Spleen (tissue), 11 donors: ENCODE measurements around the gene ALG11. TPM values are rescaled to one million over a fixed set of nuclear protein-coding genes. Genes with fewer than 3 reads are reported as not detected.

ENCODE experiments used
- DNase-seq: peaks from one replicate; pipeline ENCODE4 v3.0.0-alpha.2; 2020
- H3K27ac ChIP-seq, 8 donors: fragments of 200-600 bp; sonication (generic) in 7 of 8; 1 replicate in 4 of 8; 2 replicates in 4 of 8; pipeline versions ENCODE4 v1.5.0 to v1.8.0; 2016 to 2021; ENCODE audit warnings: inconsistent platforms in 4 of 8, mild to moderate bottlenecking in 4 of 8, moderate library complexity in 1 of 8
- H3K27me3 ChIP-seq, 7 donors: fragments of 200-600 bp; sonication (generic) in 6 of 7; replicated peaks in 1 of 7; 1 replicate in 4 of 7; 2 replicates in 3 of 7; pipeline versions ENCODE4 v1.5.0 to v1.8.0; 2016 to 2021; ENCODE audit warnings: inconsistent platforms in 3 of 7, mild to moderate bottlenecking in 1 of 7
- H3K36me3 ChIP-seq, 6 donors: fragments of 200-600 bp; sonication (generic) in 5 of 6; 1 replicate in 4 of 6; 2 replicates in 2 of 6; pipeline versions ENCODE4 v1.5.0 to v1.8.0; 2016 to 2021; ENCODE audit warnings: inconsistent platforms in 2 of 6
- H3K4me1 ChIP-seq, 6 donors: fragments of 200-600 bp; sonication (generic) in 5 of 6; 1 replicate in 3 of 6; 2 replicates in 3 of 6; pipeline versions ENCODE4 v1.5.0 to v1.8.0; 2016 to 2021; ENCODE audit warnings: inconsistent platforms in 3 of 6
- H3K4me3 ChIP-seq, 8 donors: fragments of 200-600 bp; sonication (generic) in 7 of 8; 1 replicate in 4 of 8; 2 replicates in 4 of 8; pipeline versions ENCODE4 v1.5.0 to v1.8.0; 2016 to 2021; ENCODE audit warnings: inconsistent platforms in 4 of 8, mild to moderate bottlenecking in 4 of 8, moderate library complexity in 2 of 8
- H3K9me3 ChIP-seq, 8 donors: fragments of 200-600 bp; sonication (generic) in 7 of 8; 1 replicate in 4 of 8; 2 replicates in 4 of 8; pipeline versions ENCODE4 v1.5.0 to v1.8.0; 2016 to 2021; ENCODE audit warnings: inconsistent platforms in 4 of 8
- POLR2A ChIP-seq, 3 donors: fragments of 450-650 bp; IDR thresholded peaks; one replicate each; pipeline ENCODE4 v1.5.1; 2017; ENCODE audit warnings: antibody characterized with exemption in 3 of 3, mild to moderate bottlenecking in 1 of 3
- POLR2AphosphoS5 ChIP-seq, 3 donors: sonication (generic); formaldehyde crosslinking; IDR thresholded peaks; one replicate each; pipeline ENCODE4 v1.5.1; 2017; ENCODE audit warnings: antibody characterized with exemption in 3 of 3
- WGBS, 5 donors: extraction: QIAGEN DNeasy Blood & Tissue Kit in 3 of 5; methylation state at CpG; one replicate each; pipeline versions ENCODE4 v1.1.5 to v1.1.7; 2013 to 2018; 5-methylcytosine and 5-hydroxymethylcytosine counted together
- intact Hi-C: fragments of 100-400 bp; cut with DNase I; formaldehyde crosslinking; loops from one replicate; pipeline ENCODE4 v1.15.0; 2023; ENCODE audit warnings: low total_unique reads
- polyA plus RNA-seq, 3 donors: library from polyadenylated mRNA; stranded (reverse); fragments of 200-250 nt; gene quantifications; one replicate each; pipeline ENCODE4 v1.2.1, GENCODE V29; 2013
- total RNA-seq, 7 donors: library from RNA; depleted of rRNA in 3 of 7; stranded (reverse); fragments of >200 nt in 3 of 7; fragmentation: NEBNext Ultra II Directional in 4 of 7; extraction: Animal tissue kit (Norgen Biotek cat#: 25700) in 4 of 7; gene quantifications; one replicate each; pipeline versions ENCODE4 v1.1.0 to v1.2.1, GENCODE V29; 2016 to 2021
- TF ChIP-seq, protein P1 (sequence below), 11 experiments: fragments of 200-600 bp in 7 of 11; fragments of 450-650 bp in 4 of 11; sonication (generic) in 4 of 11; IDR thresholded peaks in 8 of 11; conservative IDR thresholded peaks in 3 of 11; 1 replicate in 7 of 11; 2 replicates in 4 of 11; pipeline versions ENCODE4 v1.4.0 to v1.8.0; 2016 to 2021; ENCODE audit warnings: antibody characterized with exemption in 11 of 11, inconsistent platforms in 4 of 11, mild to moderate bottlenecking in 1 of 11
- donor health status: healthy with polysubstance abuse.
- donor health status: DM: no; HTN: no; CAD: no; lungs with moderate emphysema.
- donor health status: DM: no; HTN: no; CAD: no.
- donor health status: Bipolar disorder and iron deficiency.
- donor health status: healthy.
- donor health status: DM: no; HTN: no; CAD: no.
- donor health status: DM: yes; HTN: yes; CAD: no.

ALG11 gene
- total and polyA plus RNA-seq, 10 donors, result 3.0 to 32.2 (median 27.6) TPM

DNA sequence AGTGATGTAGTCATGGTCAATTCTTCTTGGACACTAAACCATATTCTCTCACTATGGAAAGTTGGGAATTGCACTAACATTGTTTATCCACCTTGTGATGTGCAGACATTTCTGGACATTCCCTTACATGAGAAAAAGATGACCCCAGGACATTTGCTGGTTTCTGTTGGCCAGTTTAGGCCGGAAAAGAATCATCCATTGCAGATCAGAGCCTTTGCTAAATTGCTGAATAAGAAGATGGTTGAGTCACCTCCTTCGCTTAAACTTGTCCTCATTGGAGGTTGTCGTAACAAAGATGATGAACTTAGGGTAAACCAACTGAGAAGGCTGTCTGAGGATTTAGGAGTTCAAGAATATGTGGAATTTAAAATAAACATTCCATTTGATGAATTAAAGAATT lies 12.3 kb downstream of the ALG11 start, which contains the start of gene UTP14C:
Gene UTP14C (plus strand): TSS at position 211 of the 400 bp plus-strand sequence. CDS start 4,114 bp downstream, outside the sequence.
- peaks cover 0 to 4% (median 0%) of the 10 kb centered on the region in 6 donors for H3K4me1 ChIP-seq
- H3K27me3 ChIP-seq, result no peaks in the 10 kb centered on the region
- no peaks in the 10 kb centered on the region for H3K9me3 ChIP-seq
- intact Hi-C loops, result no loop called here
- 96 to 98% (median 97%) methylated on average over 3 of the region's 3 CpGs for whole genome bisulfite sequencing, 5 donors
- H3K36me3 ChIP-seq, result peaks cover 0 to 100% (median 47%) of the 10 kb centered on the region in 6 donors
- no peak within 1 kb of the TSS for H3K27ac ChIP-seq
- no peak within 1 kb of the TSS for H3K4me3 ChIP-seq
- DNase-seq, result no peak
- TF ChIP-seq POLR2A (IDR thresholded peaks at IDR 0.05), result no peak
- no peak for TF ChIP-seq POLR2AphosphoS5 (IDR thresholded peaks at IDR 0.05)
- TF ChIP-seq, protein P1, sequence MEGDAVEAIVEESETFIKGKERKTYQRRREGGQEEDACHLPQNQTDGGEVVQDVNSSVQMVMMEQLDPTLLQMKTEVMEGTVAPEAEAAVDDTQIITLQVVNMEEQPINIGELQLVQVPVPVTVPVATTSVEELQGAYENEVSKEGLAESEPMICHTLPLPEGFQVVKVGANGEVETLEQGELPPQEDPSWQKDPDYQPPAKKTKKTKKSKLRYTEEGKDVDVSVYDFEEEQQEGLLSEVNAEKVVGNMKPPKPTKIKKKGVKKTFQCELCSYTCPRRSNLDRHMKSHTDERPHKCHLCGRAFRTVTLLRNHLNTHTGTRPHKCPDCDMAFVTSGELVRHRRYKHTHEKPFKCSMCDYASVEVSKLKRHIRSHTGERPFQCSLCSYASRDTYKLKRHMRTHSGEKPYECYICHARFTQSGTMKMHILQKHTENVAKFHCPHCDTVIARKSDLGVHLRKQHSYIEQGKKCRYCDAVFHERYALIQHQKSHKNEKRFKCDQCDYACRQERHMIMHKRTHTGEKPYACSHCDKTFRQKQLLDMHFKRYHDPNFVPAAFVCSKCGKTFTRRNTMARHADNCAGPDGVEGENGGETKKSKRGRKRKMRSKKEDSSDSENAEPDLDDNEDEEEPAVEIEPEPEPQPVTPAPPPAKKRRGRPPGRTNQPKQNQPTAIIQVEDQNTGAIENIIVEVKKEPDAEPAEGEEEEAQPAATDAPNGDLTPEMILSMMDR (IDR thresholded peaks at IDR 0.05 in 8 of 11, conservative IDR thresholded peaks at IDR 0.05 in 3 of 11), result no peak

DNA sequence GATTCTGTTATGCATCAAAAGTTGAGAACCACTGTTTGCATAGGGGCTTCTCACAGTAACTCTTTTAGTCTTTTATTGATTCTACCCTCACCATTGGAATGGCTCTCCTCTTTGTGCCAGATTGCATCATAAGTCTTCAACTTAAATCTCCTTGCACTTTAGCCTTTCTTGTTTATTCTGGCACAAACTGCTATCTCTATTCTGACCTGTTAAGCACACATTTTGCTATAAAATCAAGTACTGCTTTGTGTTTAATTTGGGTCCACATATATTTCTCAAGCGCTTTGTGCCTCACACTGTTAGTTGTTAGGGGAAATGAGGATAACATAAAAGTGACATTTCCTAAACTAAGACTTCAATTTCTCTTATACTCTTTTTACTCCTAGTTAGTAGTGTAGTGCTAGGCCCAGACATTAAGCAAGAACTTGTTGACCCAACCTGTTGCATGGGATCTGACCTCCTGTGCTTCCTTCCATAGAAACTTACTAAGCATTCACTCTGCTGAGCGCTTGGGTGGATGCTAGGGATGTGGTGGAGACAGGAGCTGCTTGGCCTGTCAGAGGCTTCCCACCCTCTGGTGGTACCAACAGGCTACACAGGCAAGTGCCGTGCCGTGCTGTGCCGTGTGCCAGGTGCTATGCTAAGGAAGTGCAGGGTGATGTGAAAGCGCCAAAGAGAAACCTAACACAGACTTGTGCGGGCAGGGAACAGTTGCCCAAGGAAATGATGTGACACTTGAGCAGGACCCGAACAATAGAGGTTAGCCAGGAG lies 13.5 kb downstream of the ALG11 start:
- H3K27me3 ChIP-seq, result no peaks in the 10 kb centered on the region
- no peak overlapping the region for H3K4me3 ChIP-seq
- intact Hi-C loops, result no loop called here
- no peaks in the 10 kb centered on the region for H3K9me3 ChIP-seq
- H3K4me1 ChIP-seq, result no peaks in the 10 kb centered on the region
- TF ChIP-seq POLR2A (IDR thresholded peaks at IDR 0.05) (no peak), POLR2AphosphoS5 (IDR thresholded peaks at IDR 0.05) (no peak)
- TF ChIP-seq, protein P1 (IDR thresholded peaks at IDR 0.05 in 8 of 11, conservative IDR thresholded peaks at IDR 0.05 in 3 of 11), result no peak
- no peak for DNase-seq
- WGBS, 5 donors, result 97 to 99% (median 98%) methylated on average over 8 of the region's 8 CpGs
- H3K36me3 ChIP-seq, result peaks cover 0 to 97% (median 40%) of the 10 kb centered on the region in 6 donors
- H3K27ac ChIP-seq, result no peak overlapping the region

DNA sequence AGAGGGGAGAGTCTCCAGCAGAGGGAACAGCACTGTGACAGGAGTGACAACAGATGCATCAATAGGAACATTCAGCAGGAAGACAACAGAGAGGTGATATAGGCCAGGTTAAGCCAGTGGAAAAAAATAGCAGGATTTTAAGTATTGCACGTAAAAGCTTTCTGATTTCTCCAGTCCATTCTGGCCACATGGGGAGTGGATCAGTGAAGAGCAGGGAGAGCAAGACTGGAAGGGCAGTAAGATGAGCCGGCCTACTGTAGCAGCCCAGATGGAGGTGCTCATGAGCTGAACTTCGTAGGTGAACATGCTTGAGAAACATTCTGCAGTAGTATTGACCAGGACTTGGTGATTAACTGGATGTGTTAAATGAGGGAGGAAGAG lies 14.0 kb downstream of the ALG11 start:
- no peak for DNase-seq
- intact Hi-C loops, result no loop called here
- no peak for TF ChIP-seq POLR2A (IDR thresholded peaks at IDR 0.05)
- TF ChIP-seq, protein P1 (IDR thresholded peaks at IDR 0.05 in 8 of 11, conservative IDR thresholded peaks at IDR 0.05 in 3 of 11), result no peak
- TF ChIP-seq POLR2AphosphoS5 (IDR thresholded peaks at IDR 0.05), result no peak

DNA sequence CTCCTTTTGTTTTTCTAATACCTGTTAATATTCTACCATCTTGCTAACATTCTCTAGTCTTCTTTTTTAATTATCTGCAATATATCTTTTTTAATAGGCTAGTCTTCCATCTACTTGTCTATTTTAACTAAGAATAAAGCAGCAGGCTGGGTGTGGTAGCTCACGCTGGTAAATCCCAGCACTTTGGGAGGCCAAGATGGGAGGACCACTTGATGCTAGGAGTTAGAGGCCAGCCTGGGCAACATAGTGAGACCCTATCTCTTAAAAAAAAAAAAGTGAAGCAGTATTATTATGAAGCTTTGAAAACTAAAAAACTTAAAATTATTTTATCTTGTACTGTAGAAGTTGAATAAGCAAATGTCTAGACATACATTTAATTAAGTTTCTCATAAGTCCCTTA lies 15.6 kb downstream of the ALG11 start:
- Histone ChIP-seq H3K9me3 (no peaks in the 10 kb centered on the region), H3K27me3 (no peaks in the 10 kb centered on the region), H3K4me3 (no peak overlapping the region), H3K36me3 (peaks cover 0 to 77% (median 31%) of the 10 kb centered on the region in 6 donors), H3K4me1 (no peaks in the 10 kb centered on the region), H3K27ac (no peak overlapping the region)
- 93 to 100% (median 97%) methylated on average over 1 of the region's 1 CpG for WGBS, 5 donors
- no peak for DNase-seq
- TF ChIP-seq, protein P1 (IDR thresholded peaks at IDR 0.05 in 8 of 11, conservative IDR thresholded peaks at IDR 0.05 in 3 of 11), result no peak
- no peak for TF ChIP-seq POLR2A (IDR thresholded peaks at IDR 0.05)
- TF ChIP-seq POLR2AphosphoS5 (IDR thresholded peaks at IDR 0.05), result no peak
- intact Hi-C loops, result no loop called here

More for the DNA sequence above, 14.0 kb downstream of the ALG11 start:
- no peak overlapping the region for H3K27ac ChIP-seq
- peaks cover 0 to 93% (median 37%) of the 10 kb centered on the region in 6 donors for H3K36me3 ChIP-seq
- H3K4me1 ChIP-seq, result no peaks in the 10 kb centered on the region
- WGBS, 5 donors, result 95 to 99% (median 98%) methylated on average over 3 of the region's 3 CpGs
- H3K4me3 ChIP-seq, result no peak overlapping the region
- H3K9me3 ChIP-seq, result no peaks in the 10 kb centered on the region
- H3K27me3 ChIP-seq, result no peaks in the 10 kb centered on the region
